Stimulated activated CD8-positive, alpha-beta memory T cell treated with anti-CD3 and anti-CD28 coated beads, Interleukin-15, amount 100 ng/mL, for 48 hours (primary cell): Measurements from ENCODE around the gene FBLN7.
"Not testable (repeated sequence)": the region's sequence is repeated elsewhere in the genome, so short reads cannot be mapped to it uniquely, and the experiment has no call there.

Source experiments
- DNase-seq, 2 donors: peaks; one replicate each; pipeline ENCODE4 v3.0.0-alpha.2; 2020; ENCODE audit warnings: low read depth in 2 of 2

FBLN7 gene

GRCh38 chr2:112184121-112184520 lies 45.9 kb downstream of the FBLN7 start:
- no peak for DNase-seq

GRCh38 chr2:112185131-112185530 lies 46.9 kb downstream of the FBLN7 start:
- no peak for DNase-seq

- no peak for DNase-seq
Measured at GRCh38 chr2:112187046-112187715, 49.0 kb downstream of the FBLN7 start.

GRCh38 chr2:112187805-112188596 lies 49.8 kb downstream of the FBLN7 start:
- peak; percentile 58 to 65 for DNase-seq

- no peak for DNase-seq
Measured at GRCh38 chr2:112189001-112189556, 50.9 kb downstream of the FBLN7 start.

- no peak for DNase-seq
Measured at GRCh38 chr2:112194028-112194427, 55.8 kb downstream of the FBLN7 start.

GRCh38 chr2:112194482-112194881 lies 56.3 kb downstream of the FBLN7 start:
- no peak for DNase-seq

GRCh38 chr2:112195167-112195766 lies 57.1 kb downstream of the FBLN7 start:
- no peak for DNase-seq

GRCh38 chr2:112195950-112196349 lies 57.8 kb downstream of the FBLN7 start:
- DNase-seq = no peak

- no peak for DNase-seq
Measured at GRCh38 chr2:112197868-112198267, 59.7 kb downstream of the FBLN7 start.

GRCh38 chr2:112198780-112199179 lies 60.6 kb downstream of the FBLN7 start:
- DNase-seq = no peak

GRCh38 chr2:112199188-112199587 lies 61.0 kb downstream of the FBLN7 start:
- no peak for DNase-seq

- DNase-seq = no peak
Measured at GRCh38 chr2:112201696-112202430, 63.7 kb downstream of the FBLN7 start.

GRCh38 chr2:112204411-112204810 lies 66.2 kb downstream of the FBLN7 start:
- no peak for DNase-seq

GRCh38 chr2:112207905-112208304 lies 69.7 kb downstream of the FBLN7 start:
- DNase-seq = not testable (repeated sequence)

GRCh38 chr2:112216167-112216566 lies 78.0 kb downstream of the FBLN7 start:
- DNase-seq = no peak

GRCh38 chr2:112217854-112218253 lies 79.7 kb downstream of the FBLN7 start:
- DNase-seq = no peak

GRCh38 chr2:112220186-112220585 lies 82.0 kb downstream of the FBLN7 start:
- no peak for DNase-seq

- DNase-seq = no peak
Measured at GRCh38 chr2:112220831-112221230, 82.6 kb downstream of the FBLN7 start.

- no peak for DNase-seq
Measured at GRCh38 chr2:112229348-112229747, 91.2 kb downstream of the FBLN7 start.

- no peak for DNase-seq
Measured at GRCh38 chr2:112230371-112230770, 92.2 kb downstream of the FBLN7 start.
